ENCODE measurements around the gene TNMD. TPM values are rescaled to one million over a fixed set of nuclear protein-coding genes. Genes with fewer than 3 reads are reported as not detected.

The TNMD gene
- total RNA-seq, 1 experiment from 2014 or later: not detected

- Histone ChIP-seq H3K9me3 (ENCODE audit: control insufficient read depth in 1 of 2, insufficient read depth in 1 of 2, low read depth in 1 of 2, low read length in 2 of 2) (no peaks in the 10 kb centered on the region), H4K20me1 (ENCODE audit: insufficient read depth) (no peaks in the 10 kb centered on the region), H3K9me2 (ENCODE audit: insufficient read depth) (no peaks in the 10 kb centered on the region), H3K27me3 (ENCODE audit: insufficient read depth, low read length) (peaks cover 5% of the 10 kb centered on the region; the same call in 1 of the 2 replicates), H3K9ac (ENCODE audit: low read length) (no peak overlapping the region), H3K4me2 (ENCODE audit: low read length) (no peak overlapping the region), H3K4me1 (ENCODE audit: control insufficient read depth in 1 of 2, insufficient read depth in 2 of 2, low read length in 2 of 2) (no peaks in the 10 kb centered on the region), H2AFZ (ENCODE audit: low read depth, low read length, poor library complexity, severe bottlenecking) (no peak overlapping the region), H3K4me3 (replicated peaks in 1 of 2; ENCODE audit: low read depth in 1 of 2, low read length in 2 of 2) (no peak overlapping the region), H3K36me3 (ENCODE audit: control insufficient read depth in 1 of 2, insufficient read depth in 2 of 2, low read length in 2 of 2) (no peaks in the 10 kb centered on the region), H3K79me2 (ENCODE audit: insufficient read depth, low read length) (no peaks in the 10 kb centered on the region), H3K27ac (ENCODE audit: low read depth, low read length) (no peak overlapping the region)
- POLR2A ChIA-PET: no interaction called here
- DNase-seq (ENCODE audit: low read depth, low spot score) (no peak), ATAC-seq (no peak)
- RAD21 ChIA-PET (ENCODE audit: low non-redundant PET in 1 of 2, low total read pairs in 2 of 2, uncharacterized antibody in 2 of 2, unreplicated experiment in 2 of 2): no interaction called here
- BruUV-seq (replicated peaks): no TSS peak
- TF ChIP-seq ZNF274 (IDR thresholded peaks at IDR 0.05; ENCODE audit: low read depth, low read length) (no peak), POLR2A (IDR thresholded peaks at IDR 0.05; ENCODE audit: borderline replicate concordance, extremely low read depth, insufficient read depth, insufficient read length) (no peak), REST (IDR thresholded peaks at IDR 0.05; ENCODE audit: low read depth) (no peak), SP1 (IDR thresholded peaks at IDR 0.05; ENCODE audit: low read depth) (no peak), CEBPB (IDR thresholded peaks at IDR 0.05; ENCODE audit: low read depth) (no peak), EGR1 (IDR thresholded peaks at IDR 0.05; ENCODE audit: low read depth) (no peak), ELF1 (IDR thresholded peaks at IDR 0.05; ENCODE audit: borderline replicate concordance, low read depth) (no peak), EZH2phosphoT487 (IDR thresholded peaks at IDR 0.05; ENCODE audit: borderline replicate concordance) (no peak)
- TF ChIP-seq, protein P1, sequence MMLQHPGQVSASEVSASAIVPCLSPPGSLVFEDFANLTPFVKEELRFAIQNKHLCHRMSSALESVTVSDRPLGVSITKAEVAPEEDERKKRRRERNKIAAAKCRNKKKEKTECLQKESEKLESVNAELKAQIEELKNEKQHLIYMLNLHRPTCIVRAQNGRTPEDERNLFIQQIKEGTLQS (IDR thresholded peaks at IDR 0.05): no peak
- CTCF ChIA-PET: no interaction called here
- intact Hi-C loops (cut with micrococcal nuclease): no loop called here
Measured at GRCh38 chrX:100593126-100593525, 8.4 kb downstream of the TNMD start.
